HFF-Myc (cell line): ENCODE data around the gene CTBP2.
A peak's percentile ranks its signal among the peaks of the same experiment; 100 is the strongest.

Experiments
- DNase-seq: peaks from one replicate; pipeline ENCODE4 v3.0.0-alpha.2; 2011; ENCODE audit warnings: low read depth; ENCODE audit errors: extremely low read depth
- H3K4me3 ChIP-seq: replicated peaks from 2 replicates; pipeline ENCODE4 v1.5.1; 2011; ENCODE audit warnings: low read depth, mild to moderate bottlenecking, control low read depth, low read length
- CTCF ChIP-seq: IDR thresholded peaks from 2 replicates; pipeline ENCODE4 v1.5.1; 2012; ENCODE audit warnings: mild to moderate bottlenecking, low read depth, low read length, control low read depth; ENCODE audit errors: missing control alignments

CTBP2 gene

DNA sequence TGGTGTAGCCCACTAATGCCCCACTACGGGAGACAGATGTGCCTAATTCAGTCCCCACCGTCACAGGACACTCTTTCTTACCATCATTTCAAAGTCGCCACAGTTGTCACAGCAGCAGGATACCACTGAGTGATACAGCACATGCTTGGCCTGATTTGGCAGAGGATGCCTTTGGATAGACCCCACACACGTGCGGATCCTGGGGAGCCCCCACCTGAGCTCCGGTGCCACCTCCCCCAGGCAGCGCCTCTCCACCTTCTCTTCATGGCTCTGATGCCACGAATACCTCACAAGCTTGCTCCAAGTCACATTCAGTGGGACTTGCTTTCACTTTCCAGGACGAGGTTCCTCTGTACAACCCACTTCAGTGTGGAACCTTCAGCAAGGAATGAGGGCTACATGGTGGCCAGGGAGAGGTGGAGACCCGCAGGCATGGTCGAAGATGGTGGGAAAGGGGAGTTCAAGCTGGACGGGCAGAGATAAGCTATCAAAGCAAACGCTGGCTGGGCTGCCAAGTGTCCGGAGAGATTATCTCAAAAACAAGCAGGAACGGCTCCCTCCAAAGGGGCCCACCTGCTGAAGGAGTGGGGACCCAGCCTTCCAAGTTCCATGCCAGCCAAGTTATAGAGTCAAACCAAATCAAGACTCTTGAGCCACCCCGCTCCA lies 111.0 kb downstream of the CTBP2 start:
- no peak for DNase-seq
- H3K4me3 ChIP-seq = no peak overlapping the region
- no peak for TF ChIP-seq CTCF

DNA sequence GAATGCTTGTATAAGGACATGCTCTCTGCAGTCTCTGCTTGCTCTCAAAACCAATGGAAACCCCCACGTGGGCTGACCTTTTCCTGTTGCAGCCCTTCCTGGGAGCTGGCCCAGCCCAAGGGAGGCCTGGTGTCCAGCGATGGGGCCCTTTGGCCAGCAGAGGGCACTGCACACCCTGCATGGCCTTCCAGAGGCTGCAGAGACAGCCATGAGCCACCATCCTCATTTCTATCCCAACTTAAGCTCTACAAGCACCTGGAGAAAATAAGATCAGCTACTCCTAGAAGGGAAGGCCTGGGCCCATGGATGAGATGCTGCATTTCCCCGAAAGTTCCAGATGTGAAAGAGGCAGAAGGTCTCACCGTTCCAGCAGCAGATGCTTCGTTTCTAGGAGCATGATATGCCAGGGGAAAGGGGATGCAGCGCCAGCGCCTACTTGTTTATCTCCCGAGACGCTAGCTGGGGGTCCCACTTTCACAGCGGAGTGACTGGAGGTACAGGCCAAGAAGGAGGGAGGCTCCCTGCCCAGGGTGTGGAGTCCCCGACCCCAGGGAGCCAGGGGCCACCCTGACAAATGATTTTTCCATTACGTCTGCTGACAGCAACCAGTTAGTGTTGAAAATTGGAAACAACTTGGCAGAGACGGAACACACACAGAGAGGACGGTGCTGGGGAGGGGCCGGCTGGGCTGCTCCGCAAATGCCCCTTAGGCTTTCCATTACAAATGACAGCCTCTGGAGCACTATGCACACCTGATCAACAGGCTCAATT lies 112.1 kb downstream of the CTBP2 start:
- DNase-seq = no peak
- H3K4me3 ChIP-seq = no peak overlapping the region
- TF ChIP-seq CTCF = peak; percentile 99

DNA sequence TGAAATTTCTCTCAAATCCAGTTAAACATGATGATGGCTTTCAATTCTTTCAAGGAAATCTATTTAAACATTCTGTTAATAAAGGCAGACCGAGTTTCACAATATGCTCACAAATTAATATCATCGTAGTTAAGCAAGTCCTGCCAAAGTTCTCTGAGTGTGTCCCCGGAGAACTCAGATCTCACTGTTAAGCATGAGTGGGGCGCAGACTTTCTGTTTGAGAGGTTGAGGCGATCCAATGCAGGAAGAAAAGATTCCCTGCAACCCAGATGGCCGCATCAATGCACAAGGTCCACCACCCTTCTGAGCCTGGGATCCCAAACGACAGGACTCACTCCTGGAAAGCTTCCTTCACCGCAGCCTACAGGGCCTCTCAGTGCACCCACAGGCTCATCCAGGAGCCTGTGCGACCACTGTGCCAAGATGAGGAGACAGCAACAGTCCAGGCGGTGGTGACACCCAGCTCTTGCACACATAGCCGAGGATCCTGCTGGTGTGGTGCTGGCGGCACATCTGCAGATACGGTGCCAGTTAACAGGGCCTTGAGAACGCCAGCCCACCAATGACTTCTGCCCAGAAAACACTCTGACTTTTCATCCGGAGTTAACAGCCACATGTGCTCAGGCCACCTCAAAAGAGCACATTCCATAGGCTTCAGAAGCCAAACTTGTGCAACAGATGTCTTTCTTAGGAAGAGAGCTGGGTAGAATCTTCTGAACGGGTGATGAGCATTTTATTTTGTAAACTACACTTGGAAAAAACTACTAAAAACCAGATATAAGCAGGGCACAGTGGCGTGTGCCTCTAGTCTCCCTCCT lies 116.3 kb downstream of the CTBP2 start:
- no peak for DNase-seq
- no peak for TF ChIP-seq CTCF
- no peak overlapping the region for H3K4me3 ChIP-seq

DNA sequence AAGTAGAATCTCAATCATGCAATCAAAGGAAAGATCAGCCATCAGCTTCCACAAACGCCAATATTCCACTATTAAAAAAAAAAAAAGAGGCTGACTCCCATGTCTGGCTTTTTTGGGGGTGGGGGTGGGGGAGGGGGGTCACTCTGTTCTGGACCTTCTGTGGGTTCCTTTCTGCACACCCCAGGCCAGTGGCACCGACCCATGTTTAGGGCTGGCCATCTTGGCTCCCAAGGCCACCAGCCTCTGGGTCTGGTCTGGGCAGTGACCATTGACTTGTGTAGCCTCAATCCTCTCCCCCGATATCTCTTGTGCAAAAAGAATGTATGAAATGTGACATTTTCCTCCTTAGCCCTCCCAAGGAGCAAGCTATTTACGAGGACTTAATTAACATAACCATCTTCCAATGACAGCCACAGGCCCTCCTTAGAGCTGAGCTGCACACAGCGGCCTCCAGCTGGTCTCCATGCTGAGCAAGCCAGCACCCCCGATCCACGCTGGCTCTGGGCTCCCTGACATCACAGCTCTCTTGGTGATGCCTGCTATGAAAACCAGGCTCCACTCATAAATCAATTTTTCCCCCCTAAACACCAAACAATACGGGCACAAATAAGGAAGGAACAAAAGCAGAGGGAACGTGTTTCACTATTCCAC lies 118.4 kb downstream of the CTBP2 start:
- H3K4me3 ChIP-seq = no peak overlapping the region
- DNase-seq = no peak
- TF ChIP-seq CTCF = no peak

GRCh38 chr10:125039354-125039769 lies 121.0 kb downstream of the CTBP2 start:
- no peak overlapping the region for H3K4me3 ChIP-seq
- DNase-seq = no peak
- TF ChIP-seq CTCF = no peak

DNA sequence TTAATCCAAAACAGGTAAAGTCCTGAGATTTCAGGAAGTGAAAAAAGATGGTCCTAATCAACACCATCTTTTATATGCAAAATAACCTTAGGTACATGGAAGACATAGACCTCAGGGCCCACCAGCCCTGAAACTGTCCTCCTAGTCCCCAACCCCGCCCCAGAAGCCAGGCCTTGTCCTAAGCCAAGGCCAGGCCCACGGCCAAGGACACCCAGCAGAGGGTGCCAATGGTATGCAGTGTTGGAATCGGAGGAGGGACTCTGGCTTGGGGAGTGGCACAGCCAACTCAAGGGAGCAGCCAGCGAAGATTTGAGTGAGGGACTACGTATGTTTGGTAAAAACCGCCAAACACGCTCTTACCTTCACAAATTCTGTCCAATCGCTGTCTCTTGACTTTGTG lies 121.7 kb downstream of the CTBP2 start:
- DNase-seq = no peak
- no peak for TF ChIP-seq CTCF
- no peak overlapping the region for H3K4me3 ChIP-seq
